GM18870 (cell line): ENCODE results near the gene SORD.
"Not testable (repeated sequence)": the region's sequence is repeated elsewhere in the genome, so short reads cannot be mapped to it uniquely, and the experiment has no call there.

Experiments used
- ATAC-seq: cut with Tn5 transposase; IDR thresholded peaks from one replicate; pipeline ENCODE4 v1.9.1; 2021; ENCODE audit warnings: moderate library complexity; ENCODE audit not compliant: unreplicated experiment

Gene SORD

DNA sequence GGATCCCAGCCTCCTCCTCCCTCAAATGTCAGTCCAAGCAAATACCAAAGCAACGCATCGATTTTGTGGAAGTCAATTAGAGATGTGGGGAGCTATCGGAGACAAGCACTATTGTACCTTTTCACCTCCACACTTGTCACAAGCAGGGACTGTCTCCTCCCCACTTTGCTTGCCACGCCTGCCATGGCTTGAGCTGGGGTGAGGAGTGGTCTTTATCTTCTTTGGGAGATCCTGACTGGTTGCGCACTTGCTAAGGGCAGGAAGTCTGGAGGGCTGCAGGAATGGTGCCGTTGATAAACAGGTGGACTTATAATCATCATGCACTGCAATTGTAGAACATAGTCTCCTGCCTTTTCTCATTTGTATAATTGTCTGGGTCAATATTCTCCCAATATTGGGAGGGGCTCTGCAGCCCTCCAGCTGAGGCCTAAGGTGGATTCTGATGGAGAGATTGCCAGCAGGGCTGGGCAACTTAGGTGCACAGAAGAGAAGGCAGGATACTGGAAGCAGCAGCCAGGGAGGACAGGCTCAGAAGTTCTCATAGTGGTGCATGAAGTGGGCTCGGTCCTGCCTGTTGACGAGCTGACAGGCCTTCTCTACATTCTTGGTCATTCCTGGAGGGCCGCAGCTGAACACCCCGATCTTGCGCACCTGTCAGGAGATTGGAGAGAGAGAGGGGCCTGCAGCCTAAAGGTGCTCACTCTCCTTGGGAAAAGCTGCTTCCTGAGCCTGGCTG is 70.8 kb downstream of the SORD start:
- no peak for ATAC-seq

DNA sequence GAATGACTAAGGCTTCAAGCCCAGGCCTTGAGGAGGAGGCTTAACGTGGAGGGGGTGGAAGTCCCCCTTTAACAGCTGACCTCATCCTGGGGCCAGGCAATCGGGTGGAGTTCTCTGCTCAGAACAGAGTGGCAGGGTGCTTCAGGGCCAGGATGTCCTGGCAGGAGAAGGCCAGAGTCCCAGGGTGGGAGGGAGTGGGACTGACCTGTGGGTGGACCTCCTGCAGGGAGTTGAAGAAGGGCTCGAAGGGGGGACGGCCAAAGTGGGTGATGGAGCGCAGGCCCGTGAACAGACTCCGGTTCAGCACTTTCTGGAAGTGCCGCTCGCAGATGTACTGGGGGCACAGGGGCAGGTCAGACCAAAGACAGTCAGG is 71.3 kb downstream of the SORD start:
- no peak for ATAC-seq

GRCh38 chr15:45095661-45096060 is 72.7 kb downstream of the SORD start:
- no peak for ATAC-seq

DNA sequence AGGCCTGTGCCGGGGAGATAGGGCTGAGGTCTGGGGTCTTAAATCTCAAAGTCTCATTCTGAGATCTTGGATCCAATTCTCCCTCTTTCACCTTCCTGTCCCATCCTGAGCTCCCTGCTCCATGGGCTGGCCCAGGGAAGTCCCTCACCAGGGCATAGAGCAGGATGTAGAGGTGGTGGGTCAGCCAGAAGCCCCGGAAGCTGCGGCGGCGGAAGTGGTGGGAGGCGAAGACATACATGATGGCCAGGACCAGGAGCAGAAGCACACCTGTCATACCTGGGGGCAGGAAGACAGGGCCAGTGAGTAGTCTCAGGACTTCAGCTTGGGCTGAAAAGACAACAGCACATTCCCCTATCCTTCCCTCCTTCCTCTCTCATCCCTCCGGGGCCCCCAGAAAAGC is 74.5 kb downstream of the SORD start:
- ATAC-seq: no peak

GRCh38 chr15:45099549-45100165 is 76.7 kb downstream of the SORD start:
- ATAC-seq: no peak

- ATAC-seq: no peak
Measured at GRCh38 chr15:45100884-45101625, 78.1 kb downstream of the SORD start.

GRCh38 chr15:45101749-45102148 is 78.8 kb downstream of the SORD start:
- no peak for ATAC-seq

- ATAC-seq: no peak
Measured at GRCh38 chr15:45102226-45102625, 79.2 kb downstream of the SORD start.

GRCh38 chr15:45104170-45104569 is 81.2 kb downstream of the SORD start:
- ATAC-seq: not testable (repeated sequence)

DNA sequence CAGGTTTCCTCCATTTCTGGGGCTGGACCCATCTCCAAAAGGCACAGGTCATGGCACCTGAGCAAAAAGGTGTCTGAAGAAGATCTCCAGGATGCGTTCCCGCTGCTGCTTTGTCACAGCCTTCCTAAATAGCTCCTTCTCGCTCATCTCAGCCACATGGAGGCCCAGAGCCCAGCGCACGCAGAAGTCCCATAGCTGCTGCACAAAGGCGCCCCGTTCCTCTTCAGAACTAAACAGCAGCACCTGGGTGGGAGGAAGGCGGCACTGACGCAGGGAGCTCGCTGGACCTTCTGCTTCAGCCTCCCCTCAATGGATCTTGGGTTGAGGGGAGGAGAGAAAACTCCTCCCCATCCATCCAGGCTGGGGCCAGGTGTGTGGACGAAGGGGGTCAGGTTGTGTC is 82.6 kb downstream of the SORD start:
- no peak for ATAC-seq

DNA sequence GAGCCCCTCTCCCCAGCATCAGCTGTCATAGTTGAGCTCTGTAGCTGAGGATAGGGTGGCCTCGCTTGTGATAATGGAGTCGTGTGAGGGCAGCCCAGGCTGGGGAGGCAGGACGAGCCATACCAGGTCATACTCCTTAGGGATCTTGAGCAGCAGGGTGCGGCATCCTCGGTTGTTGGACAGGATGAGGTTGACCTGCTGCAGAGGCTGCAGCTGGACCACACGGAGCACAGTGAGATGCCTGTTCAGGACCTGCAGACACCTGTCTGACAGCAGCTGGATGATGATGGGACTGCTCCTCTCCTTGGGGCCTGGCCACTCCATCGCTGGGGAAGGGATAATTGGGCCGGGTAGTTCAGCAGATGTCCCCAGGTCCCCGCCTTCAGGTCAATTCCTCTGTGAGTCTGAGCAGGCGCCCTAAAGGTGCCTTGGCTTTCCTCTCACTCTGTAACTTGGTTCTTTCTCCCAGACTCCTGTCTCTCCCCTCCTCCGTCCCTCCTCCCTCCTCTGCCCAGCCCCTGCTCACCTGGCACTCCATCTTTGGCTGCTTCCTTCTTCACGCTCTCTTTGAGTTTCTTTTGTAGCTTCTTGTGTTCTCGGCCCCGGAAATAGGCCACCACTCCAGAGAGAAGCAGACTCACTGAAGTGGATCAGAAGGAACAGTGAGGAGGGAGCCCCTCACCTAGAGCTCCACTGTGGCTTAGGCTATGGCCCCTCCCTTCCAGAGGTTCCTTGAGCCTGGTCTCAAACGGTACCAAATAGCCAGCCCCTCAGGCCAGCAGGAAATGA is 83.2 kb downstream of the SORD start:
- ATAC-seq: no peak

GRCh38 chr15:45107941-45108630 is 85.1 kb downstream of the SORD start:
- ATAC-seq: no peak

DNA sequence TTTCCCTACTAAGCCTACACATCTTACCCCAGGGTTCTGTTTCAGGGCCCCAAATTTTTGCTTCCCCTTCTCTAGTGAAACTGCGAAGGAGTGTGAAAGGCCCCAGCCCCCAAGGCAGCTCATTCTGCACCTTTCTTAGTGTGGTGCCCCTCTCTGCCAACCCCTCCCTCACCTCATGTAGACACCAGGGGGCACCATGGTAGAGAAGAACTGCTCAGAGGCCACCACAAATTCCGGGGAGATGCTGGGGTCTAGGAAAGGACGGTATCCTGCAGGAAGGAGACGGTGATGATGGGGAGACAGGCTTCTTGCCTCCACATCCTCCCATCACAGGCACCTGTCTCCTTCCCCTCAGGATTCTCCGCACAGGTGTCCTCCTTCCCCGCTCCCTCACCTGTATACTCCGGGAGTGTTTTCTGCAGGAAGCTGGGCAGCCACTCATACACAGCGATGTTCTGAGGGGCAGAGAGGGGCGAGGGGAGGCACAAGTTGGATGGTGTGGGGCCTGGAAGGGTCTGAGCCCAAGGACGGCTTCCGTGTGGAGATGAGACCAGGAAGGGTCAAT is 87.3 kb downstream of the SORD start:
- ATAC-seq: no peak

GRCh38 chr15:45111390-45112142 is 88.6 kb downstream of the SORD start:
- no peak for ATAC-seq

DNA sequence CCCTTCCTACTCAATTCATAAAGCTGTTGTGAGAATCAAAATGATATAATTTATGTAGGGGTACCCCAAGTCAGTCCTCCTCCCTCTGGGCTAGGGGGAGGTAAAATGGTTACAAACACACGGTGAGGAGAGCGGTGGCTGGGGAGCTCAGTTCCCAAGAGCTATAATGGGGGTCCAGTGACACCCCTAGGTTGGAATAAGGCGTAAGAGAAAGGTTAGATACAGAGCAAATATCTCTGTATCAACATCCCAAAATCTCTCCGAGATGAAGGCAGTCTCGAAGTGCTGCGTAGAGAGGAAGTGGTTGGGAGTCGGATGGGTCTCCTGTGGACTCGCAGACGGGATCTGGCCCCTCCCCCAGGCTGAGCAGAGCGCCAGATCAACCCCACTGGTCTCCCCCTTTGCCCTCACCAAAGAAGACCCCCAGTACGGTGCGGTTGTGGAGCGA is 89.2 kb downstream of the SORD start:
- ATAC-seq: no peak

DNA sequence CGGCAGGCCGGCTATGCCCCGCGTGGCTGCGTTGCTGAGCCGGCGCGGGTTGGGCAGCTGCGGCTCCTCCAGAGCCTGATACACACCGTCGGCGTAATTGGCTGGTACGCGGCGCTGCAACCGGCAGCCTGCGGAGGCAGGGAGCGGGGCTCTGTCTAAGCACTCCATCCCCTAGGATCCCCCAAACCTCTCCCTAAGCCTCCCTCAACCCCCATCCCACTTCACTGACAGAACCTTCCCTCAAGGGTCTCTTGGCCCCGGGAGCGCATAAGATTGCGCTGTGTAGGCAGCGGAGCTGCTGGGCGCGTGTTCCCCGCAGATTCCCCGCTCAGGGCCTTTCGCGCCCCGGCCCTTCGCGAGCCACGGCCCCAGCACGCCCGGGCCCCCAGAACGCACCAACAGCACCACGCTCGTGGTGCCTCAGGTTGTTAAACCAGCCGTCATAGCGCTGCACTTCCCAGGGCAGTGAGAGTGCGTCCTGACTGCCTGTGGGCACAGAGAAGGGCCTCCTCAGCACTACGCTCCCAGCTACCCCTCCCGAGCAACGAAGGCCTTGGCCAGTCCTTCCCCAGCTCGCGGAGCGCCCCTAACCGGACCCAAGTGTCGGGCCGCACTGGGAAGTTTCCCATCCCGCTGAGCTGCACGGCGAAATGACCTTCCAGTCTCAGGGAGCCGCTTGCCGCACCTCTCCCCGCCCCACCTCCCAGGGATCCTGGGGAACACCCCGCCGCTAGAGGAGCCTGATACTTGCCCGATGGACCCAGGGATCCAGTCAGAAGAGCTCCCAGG is 89.8 kb downstream of the SORD start:
- ATAC-seq: no peak

DNA sequence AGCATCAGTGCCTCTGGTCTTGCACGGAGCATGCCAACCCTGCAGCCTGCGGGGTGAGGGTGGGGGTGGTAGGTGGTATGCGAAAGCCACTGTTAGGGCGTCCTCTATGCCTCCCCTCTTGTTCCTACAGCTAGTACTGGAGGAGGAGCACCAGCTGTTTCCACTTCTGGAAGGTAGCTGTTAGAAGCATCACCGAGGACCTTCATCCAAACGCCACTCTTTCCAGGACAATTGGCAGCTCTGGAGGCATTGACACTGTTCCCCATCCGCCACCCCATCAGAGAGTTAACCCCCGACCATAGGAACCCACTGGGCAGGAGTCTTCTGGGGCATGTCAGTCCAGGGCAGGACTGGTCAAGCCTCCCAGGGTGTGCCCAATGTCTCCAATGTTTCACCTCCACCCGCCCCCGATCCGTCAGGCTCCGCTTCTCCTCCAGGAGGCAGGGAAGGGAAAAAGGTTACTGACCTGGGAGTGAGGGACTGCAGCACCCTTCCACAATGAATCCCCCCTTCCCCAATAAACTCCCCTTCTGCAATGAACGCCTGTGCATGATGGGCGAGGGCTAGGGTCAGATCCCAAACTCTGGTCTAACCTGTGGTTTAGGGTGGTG is 90.5 kb downstream of the SORD start:
- ATAC-seq: no peak

DNA sequence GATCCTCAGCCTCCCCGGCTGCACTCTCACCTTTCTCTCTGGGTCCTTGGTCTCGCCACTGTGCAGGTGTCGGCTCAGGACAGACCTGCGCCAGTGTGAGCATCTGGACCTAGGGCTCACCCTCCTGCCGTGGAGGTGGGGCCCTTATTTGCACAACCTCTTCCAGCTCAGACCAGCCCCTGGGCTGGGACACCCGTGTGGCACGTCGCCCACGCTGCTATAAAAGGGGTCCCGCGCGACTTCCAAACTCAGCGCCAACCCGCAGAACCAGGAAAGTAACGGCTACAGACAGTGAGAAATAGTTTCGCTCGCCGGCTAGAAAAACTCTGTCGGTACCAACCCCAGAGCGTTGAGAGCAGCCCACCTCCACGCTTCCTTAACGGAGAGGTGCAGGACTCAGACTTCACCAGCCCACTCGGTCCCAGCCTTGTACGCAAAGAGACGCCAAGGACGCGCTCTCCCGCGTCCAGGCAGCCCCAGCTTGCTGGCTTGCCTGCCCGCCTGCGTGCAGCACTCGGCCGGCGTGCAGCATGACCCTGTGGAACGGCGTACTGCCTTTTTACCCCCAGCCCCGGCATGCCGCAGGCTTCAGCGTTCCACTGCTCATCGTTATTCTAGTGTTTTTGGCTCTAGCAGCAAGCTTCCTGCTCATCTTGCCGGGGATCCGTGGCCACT is 91.2 kb downstream of the SORD start, which contains the start of the genes DUOX2 and DUOXA2:
DUOX2 (minus strand) TSS at position 97 of the 675 bp plus-strand sequence. CDS start 761 bp downstream, outside the sequence.
DUOXA2 (plus strand) TSS at position 251 of the 675 bp plus-strand sequence; CDS start at position 531, 280 bp downstream.
- no peak for ATAC-seq
